Measurements from ENCODE around the gene KRT15.

KRT15 gene

GRCh38 chr17:41486809-41487530 lies 31.7 kb downstream of the KRT15 start:
- in situ Hi-C loops (cut with HindIII; ENCODE audit: low sequenced_read_pairs): no loop called here

GRCh38 chr17:41486316-41486715 lies 32.4 kb downstream of the KRT15 start:
- in situ Hi-C loops (cut with HindIII; ENCODE audit: low sequenced_read_pairs): no loop called here

DNA sequence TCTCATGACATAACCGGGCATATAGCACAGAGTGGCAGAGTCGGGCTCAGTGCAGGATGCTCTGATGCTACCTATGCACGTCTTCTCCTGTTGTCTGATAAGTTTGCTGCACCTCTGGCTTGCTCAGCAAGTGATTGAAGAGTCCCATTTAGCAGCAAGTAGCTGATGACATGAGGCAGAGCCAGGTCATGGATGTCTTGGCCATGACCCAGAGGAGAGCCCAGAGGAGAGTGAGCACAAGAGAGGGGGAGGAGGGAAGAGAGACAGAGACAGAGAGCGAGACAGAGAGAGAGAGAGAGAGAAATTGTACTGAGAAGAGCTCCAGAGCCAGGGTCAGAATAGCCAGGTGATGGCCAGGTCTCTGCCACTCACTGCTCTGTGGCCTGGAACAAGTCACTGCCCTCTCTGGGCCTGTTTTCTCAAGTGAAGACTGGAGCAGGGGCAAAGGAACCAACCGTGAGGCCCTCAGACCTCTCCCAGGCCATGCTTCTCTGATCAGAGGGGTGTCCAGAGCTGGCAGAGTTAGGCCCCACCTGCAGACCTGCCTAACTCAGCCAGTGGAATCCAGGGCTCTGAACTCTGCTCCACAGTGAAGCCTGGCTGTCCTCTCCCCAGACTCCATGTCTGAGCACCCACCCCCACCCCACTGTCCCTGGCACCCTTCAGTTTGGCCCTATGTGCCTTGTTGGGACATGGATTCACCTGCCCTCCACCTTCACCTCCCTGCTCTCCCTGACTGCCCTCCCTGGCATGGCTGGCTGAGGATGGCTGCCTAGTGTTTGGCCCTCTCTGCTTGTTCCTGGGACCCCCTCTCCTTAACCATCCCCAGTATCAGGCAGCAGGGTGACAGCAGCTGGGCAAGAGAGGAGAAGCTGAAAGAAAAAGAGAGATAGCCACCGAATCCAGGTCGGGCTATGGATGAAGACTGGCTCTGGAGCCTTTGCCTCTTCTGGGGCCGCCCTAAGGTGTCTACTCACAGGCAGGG lies 33.5 kb downstream of the KRT15 start:
- in situ Hi-C loops (cut with HindIII; ENCODE audit: low sequenced_read_pairs): no loop called here

GRCh38 chr17:41483991-41484826 lies 34.5 kb downstream of the KRT15 start:
- in situ Hi-C loops (cut with HindIII; ENCODE audit: low sequenced_read_pairs): no loop called here

- in situ Hi-C loops (cut with HindIII; ENCODE audit: low sequenced_read_pairs): no loop called here
Observed at GRCh38 chr17:41483531-41483930, 35.2 kb downstream of the KRT15 start.

- in situ Hi-C loops (cut with HindIII; ENCODE audit: low sequenced_read_pairs): no loop called here
Observed at GRCh38 chr17:41481036-41481435, 37.7 kb downstream of the KRT15 start, which contains the start of gene KRT35. Gene KRT35, minus strand, starts transcription at chr17:41481151. Its CDS starts 54 bp downstream, at chr17:41481097.

- in situ Hi-C loops (cut with HindIII; ENCODE audit: low sequenced_read_pairs): no loop called here
Observed at GRCh38 chr17:41480581-41480980, 38.1 kb downstream of the KRT15 start.

- in situ Hi-C loops (cut with HindIII; ENCODE audit: low sequenced_read_pairs): no loop called here
Observed at GRCh38 chr17:41480136-41480535, 38.6 kb downstream of the KRT15 start.

DNA sequence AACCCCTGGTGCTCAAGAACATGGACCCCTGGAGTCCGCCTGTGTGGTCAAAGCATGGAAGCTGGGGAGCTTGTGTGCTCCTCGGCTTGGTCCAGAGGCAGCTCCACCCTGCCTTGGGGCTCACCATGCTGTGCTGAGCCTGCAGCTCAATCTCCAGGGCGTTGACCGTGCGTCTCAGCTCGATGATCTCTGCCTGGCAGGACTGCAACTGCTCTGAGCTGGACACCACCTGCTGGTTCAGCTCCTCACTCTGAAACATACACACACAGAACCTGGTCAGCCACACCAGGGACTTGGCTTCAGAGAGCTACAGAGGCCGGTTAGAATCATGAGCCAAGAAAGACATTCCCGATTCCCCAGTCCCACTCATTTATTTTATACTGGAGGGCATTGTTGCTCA lies 40.5 kb downstream of the KRT15 start:
- in situ Hi-C loops (cut with HindIII; ENCODE audit: low sequenced_read_pairs): no loop called here

GRCh38 chr17:41476866-41477815 lies 41.5 kb downstream of the KRT15 start:
- in situ Hi-C loops (cut with HindIII; ENCODE audit: low sequenced_read_pairs): no loop called here

DNA sequence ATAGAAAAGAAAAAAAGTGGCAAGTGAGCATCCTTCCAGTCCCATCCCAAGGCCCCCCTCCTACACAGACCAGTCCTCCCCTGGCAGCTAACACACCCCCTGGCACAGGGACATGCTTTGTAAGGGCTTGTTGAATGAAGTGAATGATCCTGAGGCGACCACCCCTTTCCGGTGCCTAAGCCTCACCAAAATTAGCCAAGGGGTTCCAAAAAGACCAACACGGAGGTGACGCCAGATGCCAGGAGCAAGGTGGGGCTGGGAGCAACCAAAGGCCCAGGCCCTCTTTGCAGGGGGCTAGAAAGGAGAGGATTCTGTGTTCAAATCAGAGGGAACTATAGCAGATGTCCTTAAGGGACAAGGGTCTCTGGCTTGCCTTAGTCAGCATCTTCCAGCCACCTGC lies 43.3 kb downstream of the KRT15 start:
- in situ Hi-C loops (cut with HindIII; ENCODE audit: low sequenced_read_pairs): no loop called here

DNA sequence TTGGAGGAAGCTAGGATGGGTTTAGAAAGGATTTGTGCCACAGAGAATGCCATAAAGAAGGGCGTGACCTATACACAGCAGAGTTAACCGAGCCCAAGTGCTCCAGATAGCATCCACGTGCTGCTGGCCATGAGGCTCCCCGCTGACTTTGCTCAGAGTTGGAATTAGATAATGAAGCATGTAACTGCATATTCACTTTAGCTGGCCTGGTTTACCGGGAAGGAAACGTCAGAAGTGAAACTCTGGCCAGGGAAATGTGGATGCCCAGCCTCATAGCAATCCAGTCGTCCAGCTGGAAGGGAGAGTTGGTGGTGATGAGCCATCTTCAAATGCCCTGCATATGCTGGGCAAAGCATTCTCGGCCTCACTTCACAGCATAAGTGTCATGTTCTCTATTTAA lies 43.8 kb downstream of the KRT15 start:
- in situ Hi-C loops (cut with HindIII; ENCODE audit: low sequenced_read_pairs): no loop called here

- in situ Hi-C loops (cut with HindIII; ENCODE audit: low sequenced_read_pairs): no loop called here
Observed at GRCh38 chr17:41468346-41468745, 50.3 kb downstream of the KRT15 start.

- in situ Hi-C loops (cut with HindIII; ENCODE audit: low sequenced_read_pairs): no loop called here
Observed at GRCh38 chr17:41467561-41467960, 51.1 kb downstream of the KRT15 start.

- in situ Hi-C loops (cut with HindIII; ENCODE audit: low sequenced_read_pairs): no loop called here
Observed at GRCh38 chr17:41466988-41467387, 51.7 kb downstream of the KRT15 start, which contains the start of gene KRT32. Gene KRT32, minus strand, starts transcription at chr17:41467386. Its CDS starts 61 bp downstream, at chr17:41467325.

DNA sequence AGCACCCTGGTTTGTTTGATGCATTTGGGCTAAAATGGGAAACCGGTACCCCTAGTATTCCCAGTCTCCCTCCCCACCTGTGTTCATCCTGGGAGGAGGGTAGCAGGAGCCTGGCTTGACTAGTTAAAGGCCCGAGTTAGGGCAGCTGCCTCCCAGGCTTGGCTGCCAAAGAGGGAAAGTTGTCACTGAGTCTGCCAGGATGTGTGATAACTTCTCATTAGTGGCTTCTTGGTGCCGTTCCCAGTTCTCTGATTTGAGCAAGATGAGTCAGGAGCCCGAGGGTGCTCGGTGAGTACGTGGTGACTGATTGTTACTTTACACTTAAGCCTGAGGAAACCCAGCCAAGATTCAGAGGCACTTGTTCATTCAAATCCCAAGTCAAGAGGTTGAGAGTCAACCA lies 54.0 kb downstream of the KRT15 start:
- in situ Hi-C loops (cut with HindIII; ENCODE audit: low sequenced_read_pairs): no loop called here

GRCh38 chr17:41464173-41464572 lies 54.5 kb downstream of the KRT15 start:
- in situ Hi-C loops (cut with HindIII; ENCODE audit: low sequenced_read_pairs): no loop called here

GRCh38 chr17:41463746-41464145 lies 54.9 kb downstream of the KRT15 start:
- in situ Hi-C loops (cut with HindIII; ENCODE audit: low sequenced_read_pairs): no loop called here

Data from endothelial cell of hepatic sinusoid (primary cell).